Keratinocyte (primary cell): ENCODE measurements around the gene EFCAB12.

Experiments used
- EZH2 ChIP-seq: IDR thresholded peaks from one replicate; pipeline ENCODE4 v1.6.1; 2012; ENCODE audit warnings: inconsistent platforms, mild to moderate bottlenecking, low read length, moderate library complexity
- TF ChIP-seq, protein P1 (sequence below), 3 experiments: IDR thresholded peaks in 1 of 3; conservative IDR thresholded peaks in 1 of 3; optimal IDR thresholded peaks in 1 of 3; 2 replicates in 2 of 3; 3 replicates in 1 of 3; pipeline versions ENCODE3 to v1.5.1; 2011; ENCODE audit warnings: low read length in 3 of 3, mild to moderate bottlenecking in 3 of 3, moderate library complexity in 2 of 3, control low read depth in 1 of 3, inconsistent platforms in 1 of 3; ENCODE audit not compliant: insufficient read depth in 2 of 3; ENCODE audit errors: extremely low read depth in 1 of 3

DNA sequence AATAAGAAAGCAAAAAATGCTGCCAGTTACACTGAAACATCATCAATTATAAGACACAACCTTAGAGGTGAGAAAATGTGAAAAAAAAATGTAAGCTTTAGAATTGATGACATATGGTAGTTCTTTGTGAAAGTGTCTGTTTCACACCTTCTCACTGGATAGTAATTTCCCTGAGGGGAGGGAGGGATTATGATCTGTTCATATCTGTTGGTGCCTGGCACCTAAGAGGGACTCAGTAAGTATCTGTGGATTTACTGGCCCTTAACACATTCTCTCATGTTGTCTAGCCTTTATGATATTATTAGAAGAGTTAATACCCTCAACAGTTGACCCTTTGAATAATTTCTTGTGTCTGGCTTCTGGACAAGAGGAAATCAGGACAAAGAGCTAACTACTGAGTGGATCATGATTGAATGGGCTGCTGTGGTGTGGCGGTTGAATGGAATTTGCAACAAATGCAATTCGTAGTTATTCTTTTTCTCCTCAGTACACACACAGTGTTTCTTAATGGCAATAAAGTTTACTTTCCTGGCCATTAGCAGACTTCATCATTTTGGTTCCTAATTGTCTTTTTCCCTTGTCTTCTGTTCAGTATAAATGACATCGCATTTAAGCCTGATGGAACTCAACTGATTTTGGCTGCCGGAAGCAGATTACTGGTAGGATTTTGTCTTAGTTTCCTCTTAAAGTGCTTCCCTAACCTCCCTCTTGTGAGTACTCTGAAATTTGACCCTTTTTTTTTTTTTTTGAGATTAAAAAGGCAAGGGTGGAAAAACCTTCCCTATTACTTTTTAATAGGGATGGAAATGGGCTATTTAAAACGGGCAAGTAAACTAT is 21.1 kb upstream of the EFCAB12 start:
- TF ChIP-seq, protein P1, sequence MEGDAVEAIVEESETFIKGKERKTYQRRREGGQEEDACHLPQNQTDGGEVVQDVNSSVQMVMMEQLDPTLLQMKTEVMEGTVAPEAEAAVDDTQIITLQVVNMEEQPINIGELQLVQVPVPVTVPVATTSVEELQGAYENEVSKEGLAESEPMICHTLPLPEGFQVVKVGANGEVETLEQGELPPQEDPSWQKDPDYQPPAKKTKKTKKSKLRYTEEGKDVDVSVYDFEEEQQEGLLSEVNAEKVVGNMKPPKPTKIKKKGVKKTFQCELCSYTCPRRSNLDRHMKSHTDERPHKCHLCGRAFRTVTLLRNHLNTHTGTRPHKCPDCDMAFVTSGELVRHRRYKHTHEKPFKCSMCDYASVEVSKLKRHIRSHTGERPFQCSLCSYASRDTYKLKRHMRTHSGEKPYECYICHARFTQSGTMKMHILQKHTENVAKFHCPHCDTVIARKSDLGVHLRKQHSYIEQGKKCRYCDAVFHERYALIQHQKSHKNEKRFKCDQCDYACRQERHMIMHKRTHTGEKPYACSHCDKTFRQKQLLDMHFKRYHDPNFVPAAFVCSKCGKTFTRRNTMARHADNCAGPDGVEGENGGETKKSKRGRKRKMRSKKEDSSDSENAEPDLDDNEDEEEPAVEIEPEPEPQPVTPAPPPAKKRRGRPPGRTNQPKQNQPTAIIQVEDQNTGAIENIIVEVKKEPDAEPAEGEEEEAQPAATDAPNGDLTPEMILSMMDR (optimal IDR thresholded peaks at IDR 0.05 in 1 of 3, IDR thresholded peaks at IDR 0.05 in 1 of 3, conservative IDR thresholded peaks at IDR 0.05 in 1 of 3; ENCODE audit: extremely low read depth in 1 of 3, insufficient read depth in 2 of 3, low read length in 3 of 3) = no peak
- TF ChIP-seq EZH2 = no peak
